Liver (tissue), 9 donors: ENCODE data around the gene ITGA8. TPM values are rescaled to one million over a fixed set of nuclear protein-coding genes. Genes with fewer than 3 reads are reported as not detected.

Source experiments
- DNase-seq: peaks from one replicate; pipeline ENCODE4 v3.0.0-alpha.2; 2017; ENCODE audit warnings: low spot score
- H3K27ac ChIP-seq, 2 donors: one replicate each; pipeline ENCODE4 v1.7.0; 2013; ENCODE audit warnings: inconsistent platforms in 2 of 2, low read length in 2 of 2, control low read depth in 1 of 2, low read depth in 1 of 2, mild to moderate bottlenecking in 1 of 2
- H3K27me3 ChIP-seq, 4 donors: one replicate each; pipeline versions ENCODE4 v1.6.1 to v1.7.0; 2013; ENCODE audit warnings: low read length in 3 of 4, inconsistent platforms in 1 of 4, mild to moderate bottlenecking in 1 of 4, moderate library complexity in 1 of 4; ENCODE audit not compliant: control insufficient read depth in 4 of 4, insufficient read depth in 4 of 4
- H3K36me3 ChIP-seq, 4 donors: one replicate each; pipeline versions ENCODE4 v1.6.1 to v1.7.0; 2013; ENCODE audit warnings: low read length in 3 of 4, mild to moderate bottlenecking in 3 of 4, low read depth in 1 of 4, moderate library complexity in 1 of 4; ENCODE audit not compliant: control insufficient read depth in 4 of 4, insufficient read depth in 3 of 4
- H3K4me1 ChIP-seq, 4 donors: one replicate each; pipeline versions ENCODE4 v1.6.1 to v1.7.0; 2013; ENCODE audit warnings: low read length in 3 of 4, mild to moderate bottlenecking in 3 of 4, moderate library complexity in 1 of 4; ENCODE audit not compliant: control insufficient read depth in 4 of 4, insufficient read depth in 4 of 4
- H3K4me3 ChIP-seq, 3 donors: one replicate each; pipeline versions ENCODE4 v1.6.1 to v1.7.0; 2013; ENCODE audit warnings: low read length in 3 of 3, control low read depth in 1 of 3, low read depth in 1 of 3, mild to moderate bottlenecking in 1 of 3
- H3K9ac ChIP-seq, 2 donors: one replicate each; pipeline ENCODE4 v1.7.0; 2013; ENCODE audit warnings: low read length in 2 of 2, mild to moderate bottlenecking in 2 of 2, moderate library complexity in 2 of 2, control low read depth in 1 of 2, low read depth in 1 of 2
- H3K9me3 ChIP-seq, 4 donors: one replicate each; pipeline versions ENCODE4 v1.6.1 to v1.7.0; 2013; ENCODE audit warnings: low read length in 3 of 4; ENCODE audit not compliant: control insufficient read depth in 4 of 4
- ATF3 ChIP-seq: IDR thresholded peaks from 2 replicates; pipeline ENCODE4 v1.6.1; 2016; ENCODE audit warnings: antibody characterized with exemption
- CTCF ChIP-seq: fragments of 150-350 bp; IDR thresholded peaks from 2 replicates; pipeline ENCODE4 v1.5.1; 2017; ENCODE audit warnings: improper control_type of control experiment, low read depth, low read length; ENCODE audit not compliant: missing input control
- EGR1 ChIP-seq, 2 donors: IDR thresholded peaks; 2 replicates each; pipeline ENCODE4 v1.6.1; 2016 to 2018; ENCODE audit warnings: antibody characterized with exemption in 2 of 2, low read depth in 2 of 2
- FOXA1 ChIP-seq: IDR thresholded peaks from 2 replicates; pipeline ENCODE4 v1.6.1; 2016; ENCODE audit warnings: antibody characterized with exemption
- FOXA2 ChIP-seq: IDR thresholded peaks from 2 replicates; pipeline ENCODE4 v1.6.1; 2016; ENCODE audit warnings: antibody characterized with exemption
- GABPA ChIP-seq, 2 donors: IDR thresholded peaks in 1 of 2; conservative IDR thresholded peaks in 1 of 2; 2 replicates each; pipeline ENCODE4 v1.6.1; 2016; ENCODE audit warnings: antibody characterized with exemption in 2 of 2, mild to moderate bottlenecking in 1 of 2, moderate library complexity in 1 of 2
- HNF4A ChIP-seq, 2 donors: conservative IDR thresholded peaks; 2 replicates each; pipeline ENCODE4 v1.6.1; 2016; ENCODE audit warnings: antibody characterized with exemption in 2 of 2, mild to moderate bottlenecking in 2 of 2
- HNF4G ChIP-seq: IDR thresholded peaks from 2 replicates; pipeline ENCODE4 v1.6.1; 2016; ENCODE audit warnings: antibody characterized with exemption
- JUND ChIP-seq, 2 donors: IDR thresholded peaks; 2 replicates each; pipeline ENCODE4 v1.6.1; 2016; ENCODE audit warnings: antibody characterized with exemption in 2 of 2
- MAX ChIP-seq: IDR thresholded peaks from 2 replicates; pipeline ENCODE4 v1.6.1; 2016; ENCODE audit warnings: antibody characterized with exemption
- NR2F2 ChIP-seq: IDR thresholded peaks from 2 replicates; pipeline ENCODE4 v1.6.1; 2016; ENCODE audit warnings: antibody characterized with exemption
- RAD21 ChIP-seq, 2 donors: IDR thresholded peaks; 2 replicates each; pipeline ENCODE4 v1.6.1; 2016; ENCODE audit warnings: antibody characterized with exemption in 2 of 2, mild to moderate bottlenecking in 2 of 2
- REST ChIP-seq: IDR thresholded peaks from 2 replicates; pipeline ENCODE4 v1.6.1; 2016; ENCODE audit warnings: antibody characterized with exemption, mild to moderate bottlenecking
- RXRA ChIP-seq, 2 donors: IDR thresholded peaks; 2 replicates each; pipeline ENCODE4 v1.6.1; 2017 to 2018; ENCODE audit warnings: antibody characterized with exemption in 2 of 2, mild to moderate bottlenecking in 1 of 2
- SP1 ChIP-seq: IDR thresholded peaks from 2 replicates; pipeline ENCODE4 v1.6.1; 2018; ENCODE audit warnings: antibody characterized with exemption, mild to moderate bottlenecking
- TAF1 ChIP-seq: conservative IDR thresholded peaks from 2 replicates; pipeline ENCODE4 v1.6.1; 2016; ENCODE audit warnings: antibody characterized with exemption, mild to moderate bottlenecking
- YY1 ChIP-seq: IDR thresholded peaks from 2 replicates; pipeline ENCODE4 v1.6.1; 2016; ENCODE audit warnings: antibody characterized with exemption, mild to moderate bottlenecking
- ZBTB33 ChIP-seq: IDR thresholded peaks from 2 replicates; pipeline ENCODE4 v1.6.1; 2016; ENCODE audit warnings: antibody characterized with exemption
- WGBS: extraction: QIAGEN DNeasy Blood & Tissue Kit; methylation state at CpG from one replicate; pipeline ENCODE4 v1.1.7; 2013; 5-methylcytosine and 5-hydroxymethylcytosine counted together
- polyA plus RNA-seq, 2 donors: library from polyadenylated mRNA; stranded (reverse) in 1 of 2; unstranded in 1 of 2; fragments of 200-250 nt in 1 of 2; fragments of >200 nt in 1 of 2; fragmentation: Nextera tagmentation in 1 of 2; extraction: Ambion mirVana in 1 of 2; gene quantifications; one replicate each; pipeline versions ENCODE4 v1.2.1 to v1.2.3, GENCODE V29; 2013 to 2015
- total RNA-seq, 2 donors: library from RNA; depleted of rRNA; stranded (reverse); fragments of >200 nt; gene quantifications; one replicate each; pipeline ENCODE4 v1.2.3, GENCODE V29; 2014
- donor health status: healthy.
- donor health status: healthy.
- donor health status: healthy.
- donor health status: healthy.
- donor health status: healthy.

Gene ITGA8
- total and polyA plus RNA-seq, 4 donors = 0.06 to 1.0 (median 0.60) TPM

- H3K9ac ChIP-seq = no peak overlapping the region
- H3K9me3 ChIP-seq = no peaks in the 10 kb centered on the region
- H3K36me3 ChIP-seq = no peaks in the 10 kb centered on the region
- TF ChIP-seq NR2F2 = no peak
- TF ChIP-seq HNF4A (conservative IDR thresholded peaks at IDR 0.05) = no peak
- TF ChIP-seq MAX = no peak
- TF ChIP-seq JUND (IDR thresholded peaks at IDR 0.05) = no peak
- no peak for TF ChIP-seq RXRA (IDR thresholded peaks at IDR 0.05)
- TF ChIP-seq ZBTB33 = no peak
- TF ChIP-seq CTCF = no peak
- no peak for TF ChIP-seq HNF4G
- no peak for TF ChIP-seq TAF1
- TF ChIP-seq GABPA (IDR thresholded peaks at IDR 0.05 in 1 of 2, conservative IDR thresholded peaks at IDR 0.05 in 1 of 2) = no peak
- TF ChIP-seq ATF3 = no peak
- no peak for TF ChIP-seq FOXA2
- no peak overlapping the region for H3K27ac ChIP-seq
- no peaks in the 10 kb centered on the region for H3K4me1 ChIP-seq
- H3K27me3 ChIP-seq = peaks cover 0 to 3% (median 0%) of the 10 kb centered on the region in 4 donors
- no peak overlapping the region for H3K4me3 ChIP-seq
- DNase-seq = no peak
- WGBS = 78% methylated on average over 3 of the region's 3 CpGs
These were observed 83.3 kb downstream of the ITGA8 start for GRCh38 chr10:15636446-15636845.

GRCh38 chr10:15632456-15633091 lies 87.1 kb downstream of the ITGA8 start:
- H3K27ac ChIP-seq = no peak overlapping the region
- H3K4me1 ChIP-seq = no peaks in the 10 kb centered on the region
- no peak for DNase-seq
- H3K9me3 ChIP-seq = no peaks in the 10 kb centered on the region
- no peaks in the 10 kb centered on the region for H3K36me3 ChIP-seq
- no peak overlapping the region for H3K4me3 ChIP-seq
- H3K27me3 ChIP-seq = peaks cover 0 to 3% (median 0%) of the 10 kb centered on the region in 4 donors
- 60% methylated on average over 4 of the region's 4 CpGs for WGBS
- H3K9ac ChIP-seq = no peak overlapping the region
- TF ChIP-seq REST = no peak
- TF ChIP-seq SP1 = no peak
- no peak for TF ChIP-seq TAF1
- TF ChIP-seq NR2F2 = no peak
- no peak for TF ChIP-seq EGR1 (IDR thresholded peaks at IDR 0.05; ENCODE audit: low read depth in 2 of 2)
- no peak for TF ChIP-seq ZBTB33
- TF ChIP-seq GABPA (IDR thresholded peaks at IDR 0.05 in 1 of 2, conservative IDR thresholded peaks at IDR 0.05 in 1 of 2) = no peak
- no peak for TF ChIP-seq RXRA (IDR thresholded peaks at IDR 0.05)
- no peak for TF ChIP-seq RAD21 (IDR thresholded peaks at IDR 0.05)
- no peak for TF ChIP-seq FOXA1
- no peak for TF ChIP-seq YY1
- no peak for TF ChIP-seq MAX
- TF ChIP-seq FOXA2 = no peak
- no peak for TF ChIP-seq JUND (IDR thresholded peaks at IDR 0.05)
- no peak for TF ChIP-seq HNF4G
- TF ChIP-seq CTCF = no peak
- TF ChIP-seq HNF4A (conservative IDR thresholded peaks at IDR 0.05) = no peak
